NCI-H1694 (cell line): ENCODE data around the gene GATA1.
A peak's percentile ranks its signal among the peaks of the same experiment; 100 is the strongest.
"Not testable (repeated sequence)": the region's sequence is repeated elsewhere in the genome, so short reads cannot be mapped to it uniquely, and the experiment has no call there.

Experiments used
- DNase-seq: peaks from one replicate; lab custom pipeline; 2025; lab: John Stamatoyannopoulos, UW

GATA1 gene

GRCh38 chrX:48814722-48815121 is 28.3 kb downstream of the GATA1 start:
- DNase-seq = no peak

DNA sequence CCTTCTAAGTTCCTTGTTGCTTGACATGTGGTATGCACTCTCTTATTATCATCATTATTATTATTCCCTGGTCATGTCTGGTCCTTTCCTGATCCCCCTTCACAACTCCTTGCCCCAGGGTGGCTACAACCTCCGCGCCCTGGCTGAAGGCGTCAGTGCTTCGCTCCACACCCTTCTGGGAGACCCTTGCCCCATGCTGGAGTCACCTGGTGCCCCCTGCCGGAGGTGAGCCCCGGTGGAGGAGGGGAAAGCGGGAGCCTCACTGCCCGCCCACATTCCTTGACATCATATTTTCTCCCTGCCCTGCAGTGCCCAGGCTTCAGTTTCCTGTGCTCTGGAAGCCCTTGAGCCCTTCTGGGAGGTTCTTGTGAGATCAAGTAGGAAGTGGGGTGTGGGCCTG is 28.9 kb downstream of the GATA1 start:
- DNase-seq = no peak

GRCh38 chrX:48816014-48816810 is 29.8 kb downstream of the GATA1 start:
- peak; percentile 17 for DNase-seq

DNA sequence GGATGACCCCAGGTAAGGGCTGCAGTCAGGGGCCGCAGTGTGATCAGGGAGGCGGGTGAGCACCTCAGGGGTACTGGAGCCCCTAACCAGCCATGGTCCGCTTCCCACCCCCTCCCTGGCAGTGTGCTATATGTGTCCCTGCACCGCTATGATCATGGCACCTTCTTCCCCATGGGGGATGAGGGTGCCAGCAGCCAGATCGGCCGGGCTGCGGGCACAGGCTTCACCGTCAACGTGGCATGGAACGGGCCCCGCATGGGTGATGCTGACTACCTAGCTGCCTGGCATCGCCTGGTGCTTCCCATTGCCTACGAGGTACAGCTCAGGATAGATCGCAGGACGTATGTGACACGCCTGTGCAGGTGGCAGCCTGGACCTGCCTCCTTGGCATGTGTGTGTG is 31.7 kb downstream of the GATA1 start:
- no peak for DNase-seq

- peak; percentile 13 for DNase-seq
These were observed 32.5 kb downstream of the GATA1 start for GRCh38 chrX:48818866-48819265.

DNA sequence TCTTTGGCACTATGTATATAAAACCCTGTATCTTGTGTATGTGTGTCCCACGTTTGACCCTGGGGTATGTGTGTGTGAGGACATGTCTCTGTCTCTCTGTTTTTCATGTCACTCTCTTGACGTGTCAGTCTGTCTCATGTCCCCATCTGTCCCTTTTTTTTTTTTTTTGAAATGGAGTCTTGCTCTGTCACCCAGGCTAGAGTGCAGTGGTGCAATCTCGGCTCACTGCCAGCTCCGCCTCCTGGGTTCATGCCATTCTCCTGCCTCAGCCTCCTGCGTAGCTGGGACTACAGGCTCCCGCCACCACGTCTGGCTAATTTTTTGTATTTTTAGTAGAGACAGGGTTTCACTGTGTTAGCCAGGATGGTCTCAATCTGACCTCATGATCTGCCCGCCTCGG is 33.0 kb downstream of the GATA1 start:
- DNase-seq = not testable (repeated sequence)

GRCh38 chrX:48823053-48823452 is 36.7 kb downstream of the GATA1 start:
- DNase-seq = no peak

DNA sequence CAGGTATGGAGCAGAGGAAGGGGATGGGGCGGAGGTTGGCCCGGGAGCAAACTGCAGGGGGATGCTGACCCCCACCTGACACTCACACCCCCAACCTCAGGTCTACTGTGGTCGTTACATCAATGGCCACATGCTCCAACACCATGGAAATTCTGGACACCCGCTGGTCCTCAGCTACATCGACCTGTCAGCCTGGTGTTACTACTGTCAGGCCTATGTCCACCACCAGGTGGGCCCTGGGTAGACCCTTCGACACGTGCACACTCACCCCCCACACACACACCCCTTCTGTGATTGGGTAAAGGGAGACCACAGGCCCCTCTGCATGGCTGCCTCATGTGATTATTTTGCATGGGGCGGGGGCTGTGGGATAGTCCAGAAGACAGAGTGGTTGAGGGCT is 37.7 kb downstream of the GATA1 start:
- no peak for DNase-seq

GRCh38 chrX:48826135-48826875 is 39.9 kb downstream of the GATA1 start, which contains the start of gene ERAS:
ERAS (plus strand) TSS chrX:48826513; CDS start chrX:48829124, 2,611 bp downstream.
- DNase-seq = no peak

DNA sequence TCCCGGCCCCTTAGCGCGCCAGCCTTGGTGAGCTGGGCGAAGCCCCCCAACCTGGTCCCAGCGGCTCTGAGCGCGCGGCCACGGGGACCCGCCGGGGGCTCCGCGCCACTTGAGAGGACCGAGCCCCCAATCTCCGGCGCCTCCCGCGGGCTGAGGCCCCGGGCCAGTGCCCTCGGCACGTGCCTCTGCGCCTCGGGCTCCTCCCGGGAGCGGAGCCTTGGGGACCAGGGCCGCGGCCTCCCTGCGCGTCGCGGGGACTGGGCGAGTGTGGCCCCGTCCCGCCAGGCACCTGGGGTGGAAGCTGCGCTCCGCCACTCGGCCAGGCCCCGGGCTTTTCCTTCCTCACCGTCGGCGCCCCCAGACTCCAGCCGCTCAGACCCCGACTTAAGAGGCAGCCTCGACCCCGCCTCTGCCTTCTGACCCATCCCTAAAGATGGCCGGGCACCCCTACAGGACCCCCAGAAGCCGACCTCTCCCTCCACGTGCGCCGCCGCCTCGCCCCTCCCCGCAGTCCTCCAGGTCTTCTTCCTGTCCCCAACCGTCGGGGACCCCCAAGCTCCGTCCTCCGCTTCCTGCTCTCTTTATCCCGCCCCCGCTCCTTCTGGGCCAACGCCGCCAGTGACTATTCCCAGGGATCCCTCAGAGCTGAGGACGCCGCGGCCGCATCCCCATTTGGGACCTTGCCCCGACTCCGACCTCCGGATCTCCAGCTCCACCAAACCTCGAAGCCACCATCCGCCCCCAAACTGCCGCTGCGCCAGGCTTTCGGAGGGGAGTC is 40.7 kb downstream of the GATA1 start:
- no peak for DNase-seq

DNA sequence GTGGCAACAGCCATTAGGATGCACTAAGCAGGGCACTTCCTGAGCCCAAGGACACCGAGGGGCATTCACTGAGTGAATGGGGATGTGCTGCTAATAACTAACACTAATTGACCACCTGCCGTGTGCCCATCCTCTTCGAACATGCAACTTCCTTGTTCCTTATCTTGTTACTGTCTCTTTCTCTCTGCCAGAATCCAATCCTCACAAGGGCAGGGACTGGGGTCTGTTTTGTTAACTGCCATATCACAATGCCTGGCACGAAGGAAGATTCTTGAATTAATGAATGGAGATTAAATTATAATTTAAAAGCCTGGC is 41.2 kb downstream of the GATA1 start:
- no peak for DNase-seq

DNA sequence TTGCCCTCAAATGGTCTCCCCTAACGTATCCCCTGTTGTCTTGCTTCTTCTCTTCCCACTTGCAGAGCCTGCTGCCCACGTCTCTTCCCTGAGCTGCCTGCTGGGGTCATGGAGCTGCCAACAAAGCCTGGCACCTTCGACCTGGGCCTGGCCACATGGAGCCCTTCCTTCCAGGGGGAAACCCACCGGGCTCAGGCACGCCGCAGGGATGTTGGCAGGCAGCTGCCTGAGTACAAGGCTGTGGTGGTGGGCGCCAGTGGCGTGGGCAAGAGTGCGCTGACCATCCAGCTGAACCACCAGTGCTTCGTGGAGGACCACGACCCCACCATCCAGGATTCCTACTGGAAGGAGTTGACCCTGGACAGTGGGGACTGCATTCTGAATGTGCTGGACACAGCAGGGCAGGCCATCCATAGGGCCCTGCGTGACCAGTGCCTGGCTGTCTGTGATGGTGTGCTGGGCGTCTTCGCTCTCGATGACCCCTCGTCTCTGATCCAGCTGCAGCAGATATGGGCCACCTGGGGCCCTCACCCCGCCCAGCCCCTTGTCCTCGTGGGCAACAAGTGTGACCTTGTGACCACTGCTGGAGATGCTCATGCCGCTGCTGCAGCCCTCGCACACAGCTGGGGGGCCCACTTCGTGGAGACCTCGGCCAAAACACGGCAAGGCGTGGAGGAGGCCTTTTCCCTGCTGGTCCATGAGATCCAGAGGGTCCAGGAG is 42.8 kb downstream of the GATA1 start:
- DNase-seq = no peak

GRCh38 chrX:48831136-48831908 is 44.9 kb downstream of the GATA1 start:
- DNase-seq = no peak

- no peak for DNase-seq
These were observed 45.5 kb downstream of the GATA1 start for GRCh38 chrX:48831909-48832291.

DNA sequence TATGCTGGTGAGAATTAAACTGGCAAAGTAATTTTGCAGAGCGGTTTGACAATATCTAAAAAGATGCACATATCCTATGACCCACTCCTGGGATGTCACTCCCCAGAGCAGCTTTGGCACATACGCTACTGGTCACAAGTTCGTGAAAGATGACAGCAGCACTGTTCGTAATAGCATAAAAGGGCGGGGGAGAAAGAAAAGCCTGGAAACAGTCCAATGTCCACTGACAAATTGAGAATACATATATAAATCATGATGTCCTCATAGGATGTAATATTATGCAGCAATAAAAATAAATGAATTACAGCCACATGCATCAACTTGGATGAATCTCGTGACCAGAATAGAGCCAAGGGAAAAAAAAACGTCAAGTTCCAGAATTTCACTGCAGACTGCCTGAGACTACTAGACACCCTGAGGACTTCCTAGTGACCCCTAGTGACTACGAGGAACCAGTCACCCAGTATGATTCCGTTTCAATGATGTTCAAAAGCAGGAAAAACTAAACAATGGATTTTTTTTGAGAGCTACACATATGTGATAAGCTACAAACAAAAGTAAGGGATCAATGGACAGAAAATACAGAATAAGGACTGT is 47.2 kb downstream of the GATA1 start:
- no peak for DNase-seq

DNA sequence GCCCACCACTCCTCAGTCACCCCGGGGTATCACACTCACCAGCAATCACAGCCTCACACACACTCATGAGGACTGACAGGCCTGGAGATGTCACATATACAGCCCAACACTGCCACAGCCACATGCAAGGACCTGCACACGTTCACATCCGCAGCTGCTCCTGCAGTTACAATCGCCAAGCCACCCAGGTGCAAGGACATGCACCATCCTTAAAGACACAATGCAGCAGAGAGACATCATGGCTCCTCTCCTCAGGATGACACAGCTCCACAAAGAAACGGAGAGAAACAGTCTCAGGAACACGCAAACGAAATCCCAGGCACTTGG is 48.0 kb downstream of the GATA1 start:
- no peak for DNase-seq

DNA sequence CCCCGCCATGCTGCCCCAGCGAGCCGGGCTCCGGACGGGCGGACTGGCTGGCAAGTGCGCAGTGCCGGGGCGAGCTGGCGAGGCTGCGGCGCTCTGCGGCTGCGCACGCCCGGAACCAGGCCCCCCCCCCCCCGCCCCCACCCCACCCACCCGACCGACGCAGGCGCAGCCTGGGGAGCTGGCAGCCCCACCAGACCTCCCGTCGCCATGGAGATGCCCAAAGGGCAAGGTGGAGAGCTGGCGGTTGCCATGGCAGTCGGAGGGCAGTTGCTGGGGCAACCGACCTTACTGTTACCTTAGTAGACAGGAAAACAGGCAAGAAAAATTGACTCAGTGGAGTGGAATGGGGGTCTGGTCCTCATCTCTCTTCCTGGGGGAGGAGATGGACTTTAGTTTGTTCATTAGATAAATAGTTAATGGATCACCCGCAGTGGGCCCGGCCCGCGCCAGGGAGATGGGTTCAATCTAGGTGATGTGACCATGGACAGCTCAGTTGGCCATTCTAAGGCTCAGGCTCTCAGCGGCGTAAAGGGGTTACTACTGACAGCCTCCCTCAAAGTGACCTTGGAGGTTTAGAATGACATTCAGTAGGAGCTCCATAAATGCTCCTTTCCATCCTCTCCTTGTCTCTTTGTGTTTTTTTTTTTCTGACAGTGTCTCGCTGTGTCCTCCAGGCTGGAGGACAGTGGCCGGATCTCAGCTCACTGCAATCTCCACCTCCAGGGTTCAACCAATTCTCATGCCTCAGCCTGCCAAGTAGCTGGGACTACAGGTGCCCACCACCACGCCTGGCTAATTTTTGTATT is 49.3 kb downstream of the GATA1 start, which contains the start of gene PCSK1N:
Gene PCSK1N, minus strand, starts transcription at position 87 of the 806 bp plus-strand sequence. Its CDS starts 78 bp downstream, at position 9.
- peak; percentile 17 for DNase-seq

DNA sequence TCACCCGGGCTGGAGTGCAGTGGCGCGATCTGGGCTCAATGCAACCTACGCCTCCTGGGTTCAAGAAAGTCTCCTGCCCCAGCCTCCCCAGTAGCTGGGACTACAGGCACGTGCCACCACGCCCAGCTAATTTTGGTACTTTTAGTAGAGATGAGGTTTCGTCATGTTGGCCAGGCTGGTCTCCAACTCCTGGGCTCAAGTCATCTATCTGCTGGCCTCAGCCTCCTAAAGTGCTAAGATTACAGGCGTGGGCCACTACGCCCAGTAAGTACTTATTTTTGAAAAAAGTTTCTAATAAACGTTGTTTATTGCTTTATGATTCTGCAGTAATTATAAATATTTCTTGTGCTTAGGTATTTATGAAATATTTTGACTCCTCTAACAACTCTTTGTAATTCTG is 53.3 kb downstream of the GATA1 start:
- DNase-seq = no peak
